ENCODE data around the gene CD22.

CD22 gene

DNA sequence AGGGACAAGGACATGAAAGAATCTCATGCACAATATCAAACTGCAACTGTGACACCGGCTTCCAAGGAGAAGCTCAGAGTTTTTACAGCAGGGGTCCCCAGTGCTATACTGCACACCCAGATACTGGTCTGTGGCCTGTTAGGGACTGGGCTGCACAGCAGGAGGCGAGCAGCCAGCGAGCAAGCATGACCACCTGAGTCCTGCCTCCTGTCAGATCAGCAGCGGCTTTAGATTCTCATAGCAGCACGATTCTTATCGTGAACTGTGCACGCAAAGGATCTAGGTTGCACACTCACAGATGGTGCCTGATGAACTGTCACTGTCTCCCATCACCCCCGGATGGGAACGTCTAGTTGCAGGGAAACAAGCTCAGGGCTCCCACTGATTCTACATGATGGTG, 13.1 kb upstream of the CD22 start:
- no peak for DNase-seq

DNA sequence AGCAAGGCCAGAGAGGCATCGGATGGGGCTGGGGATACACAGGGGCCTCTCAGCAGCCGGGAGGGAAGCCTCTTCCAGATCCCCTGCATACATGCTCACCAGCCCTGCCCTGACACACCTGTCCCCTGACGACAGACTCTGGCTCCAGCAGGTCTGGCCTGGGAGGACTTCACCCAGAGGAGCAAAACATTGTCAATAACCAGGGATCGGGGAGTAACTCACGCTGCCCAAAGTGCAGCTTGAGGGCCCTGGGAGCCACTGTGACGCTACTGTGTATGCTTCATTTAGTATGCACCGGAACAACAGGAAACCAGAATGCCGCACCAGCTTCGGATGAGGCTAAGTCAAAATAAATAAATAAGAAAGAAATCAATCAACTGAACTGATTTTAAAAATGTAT, 12.4 kb upstream of the CD22 start:
- no peak for DNase-seq

DNA sequence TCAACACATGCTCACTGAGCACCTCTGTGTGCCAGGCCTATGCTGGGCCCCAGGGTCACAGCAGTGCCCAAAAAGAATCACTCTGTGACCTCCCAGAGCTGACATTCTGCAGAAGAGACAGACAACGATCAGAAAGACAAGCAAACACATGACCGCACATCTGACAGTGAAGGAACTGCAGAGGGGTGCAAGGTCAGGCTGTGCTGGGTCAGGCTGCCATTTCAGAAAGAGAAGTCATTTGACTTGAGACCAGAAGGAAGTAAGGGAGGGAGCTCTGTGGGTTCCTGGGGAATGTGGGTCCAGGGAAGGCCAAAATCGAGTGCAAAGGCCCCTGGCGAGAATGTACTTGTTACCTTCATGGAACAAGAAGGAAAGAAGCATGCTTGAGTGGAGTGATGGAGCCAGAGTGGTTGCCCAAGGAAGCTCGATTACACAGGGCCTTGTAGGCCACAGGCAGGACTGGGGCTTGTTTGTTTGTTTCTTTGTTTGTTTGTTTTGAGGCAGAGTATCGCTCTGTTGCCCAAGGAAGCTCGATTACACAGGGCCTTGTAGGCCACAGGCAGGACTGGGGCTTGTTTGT, 11.4 kb upstream of the CD22 start:
- DNase-seq, result no peak

DNA sequence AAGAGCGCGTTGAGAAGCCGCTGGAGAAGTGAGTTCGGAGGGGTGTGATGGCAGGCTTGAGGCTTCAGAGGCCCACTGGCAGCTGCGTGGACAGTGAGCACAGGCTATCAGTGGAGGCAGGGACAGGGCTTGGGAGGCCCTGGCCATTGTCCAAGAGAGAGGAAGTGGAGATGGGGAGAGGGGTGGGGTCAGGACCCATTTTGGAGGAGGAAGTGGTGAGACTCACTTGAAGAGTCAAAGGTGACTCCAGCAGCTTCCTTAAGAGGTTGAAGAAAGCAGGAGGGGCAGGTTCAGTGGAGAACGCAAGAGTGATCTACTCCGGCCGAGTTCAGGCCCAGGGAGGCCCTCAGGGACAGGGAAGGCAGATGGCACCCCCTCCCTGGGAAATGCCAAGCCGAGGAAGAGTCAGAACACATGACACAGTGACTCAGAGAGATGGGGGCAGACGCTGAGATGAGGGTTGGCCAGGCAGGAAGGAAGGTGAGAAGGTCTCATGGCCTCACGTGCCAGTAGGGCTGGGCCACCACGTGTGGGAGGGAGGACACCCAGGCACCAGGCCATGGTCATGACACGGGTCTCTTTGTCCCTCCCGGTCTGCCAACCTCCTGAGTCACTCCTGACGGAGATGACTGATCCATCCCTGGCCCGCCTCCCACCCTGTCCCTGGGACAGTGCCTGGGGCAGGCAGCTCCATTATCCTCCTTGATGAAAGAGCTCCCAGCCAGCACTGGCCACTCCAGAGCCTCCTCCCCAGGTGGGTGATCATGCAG, 10.1 kb upstream of the CD22 start:
- no peak for DNase-seq

DNA sequence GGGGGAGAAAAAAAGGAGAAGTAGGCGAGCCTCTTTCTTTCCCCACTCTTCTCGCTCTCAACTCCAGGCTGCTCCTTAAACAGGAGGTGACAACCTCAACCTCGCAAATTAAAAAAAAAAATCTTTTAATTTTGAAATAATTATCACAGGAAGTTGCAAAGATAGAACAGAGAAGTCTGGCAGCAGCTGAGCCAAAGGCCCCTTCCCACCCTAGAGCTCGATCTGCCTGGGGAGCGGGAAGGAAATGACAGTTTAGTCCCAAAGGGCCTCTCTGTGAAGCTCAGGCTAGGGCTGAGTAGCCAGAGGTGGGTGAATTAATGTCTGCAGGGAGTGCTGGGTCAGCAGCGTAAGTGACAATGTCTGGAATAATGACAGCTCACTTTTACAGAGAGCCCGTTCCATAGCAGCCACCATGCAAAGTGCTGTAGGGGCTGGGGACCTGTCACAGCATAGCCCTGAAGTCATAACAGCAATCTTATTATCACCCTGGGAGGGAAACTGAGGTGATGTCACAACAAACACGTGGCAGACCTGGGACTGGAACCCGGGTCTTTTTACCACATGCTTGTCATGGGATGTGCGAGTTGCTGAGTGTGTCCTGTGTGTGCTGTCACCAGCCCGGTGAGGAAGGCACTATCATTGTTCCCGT, 8.8 kb upstream of the CD22 start:
- DNase-seq, result no peak

DNA sequence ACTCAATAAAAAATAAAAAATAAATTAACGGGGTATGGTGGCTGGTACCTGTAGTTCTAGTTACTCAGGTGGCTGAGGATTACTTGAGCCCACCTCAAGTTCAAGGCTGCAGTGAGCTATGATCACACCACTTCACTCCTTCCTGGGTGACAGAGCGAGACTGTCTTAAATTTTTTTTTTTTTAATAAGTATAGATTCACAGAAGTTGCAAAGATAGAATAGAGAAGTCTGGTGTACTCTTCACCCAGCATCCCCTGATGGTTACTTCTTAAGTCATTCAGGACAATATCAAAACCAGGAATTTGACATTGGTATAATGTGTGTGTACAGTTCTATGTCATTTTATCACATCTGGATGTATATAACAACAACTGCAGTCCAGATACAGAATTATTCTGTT, 7.7 kb upstream of the CD22 start:
- no peak for DNase-seq

DNA sequence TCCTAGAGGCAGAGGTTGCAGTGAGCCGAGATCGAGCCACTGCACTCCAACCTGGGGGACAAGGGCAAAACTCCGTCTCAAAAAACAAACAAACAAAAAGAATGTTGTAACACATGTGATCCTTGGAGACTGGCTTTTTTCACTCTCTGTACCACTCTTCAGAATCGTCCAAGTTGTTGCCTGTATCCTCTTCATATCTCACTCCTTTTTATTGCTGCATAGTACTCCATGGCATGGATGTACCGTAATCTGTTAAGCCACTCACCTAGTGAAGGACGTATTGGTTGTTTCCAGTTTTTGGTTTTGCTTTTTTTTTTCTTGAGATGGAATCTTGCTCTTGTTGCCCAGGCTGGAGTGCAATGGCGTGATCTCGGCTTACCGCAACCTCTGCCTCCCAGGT, 7.0 kb upstream of the CD22 start:
- no peak for DNase-seq

DNA sequence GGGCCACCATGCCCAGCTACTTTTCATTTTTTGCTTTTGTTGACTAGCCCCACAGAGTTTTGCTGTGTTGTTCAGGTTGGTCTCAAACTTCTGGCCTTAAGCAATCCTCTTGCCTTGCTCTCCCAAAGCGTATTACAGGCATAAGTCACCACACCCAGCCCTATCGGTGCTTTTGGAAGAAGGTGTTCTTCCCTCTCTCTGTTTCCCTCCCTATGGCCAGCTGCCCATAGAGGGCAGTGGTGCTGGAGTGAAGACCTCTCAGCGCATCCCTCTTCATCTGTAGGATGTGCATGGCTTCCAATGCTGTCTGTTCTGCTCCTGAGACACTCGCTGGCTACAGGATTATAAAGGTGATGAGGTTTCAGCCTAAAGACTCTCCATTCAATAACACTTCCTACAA, 1.3 kb upstream of the CD22 start:
- DNase-seq, result no peak

DNA sequence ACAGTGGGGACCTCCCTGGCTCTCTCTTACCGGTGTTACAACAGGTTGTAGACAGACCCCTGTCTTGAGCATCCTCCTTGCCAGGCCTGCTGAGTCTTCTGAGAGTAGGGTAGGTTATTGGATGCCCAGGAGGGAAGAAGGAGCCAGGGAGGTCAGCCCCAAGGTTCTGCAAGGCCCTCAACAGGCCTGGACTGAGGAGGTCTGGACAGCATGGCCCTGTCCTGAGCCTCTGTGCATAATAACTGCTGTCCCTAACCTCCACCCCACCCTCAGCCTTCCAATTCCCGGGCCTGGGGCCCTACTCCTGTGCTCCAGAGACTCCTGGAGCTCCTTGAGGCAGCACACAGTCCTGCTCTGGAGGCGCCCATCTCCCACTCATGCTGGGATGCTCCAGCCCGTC, 336 bp downstream of the CD22 start:
- DNase-seq, result no peak

DNA sequence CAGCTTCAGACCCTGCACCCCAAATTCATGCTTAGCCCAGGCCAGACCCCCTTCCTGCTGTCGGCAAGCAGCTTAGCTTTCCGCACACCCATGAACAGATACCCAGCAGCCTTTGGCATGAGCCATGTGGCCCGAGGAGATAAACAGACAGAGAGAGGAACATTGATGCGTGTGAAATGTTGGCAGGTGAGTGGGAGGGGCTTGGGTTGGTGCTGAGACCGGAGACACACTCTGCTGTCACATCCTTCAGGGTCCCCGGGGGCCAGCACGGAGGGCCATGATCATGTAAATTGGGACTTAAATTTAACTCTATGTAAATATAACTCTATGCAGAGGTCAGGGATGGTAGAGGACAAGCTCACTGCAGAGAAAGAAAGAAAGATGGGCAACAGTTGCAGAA, 1.5 kb downstream of the CD22 start:
- no peak for DNase-seq

DNA sequence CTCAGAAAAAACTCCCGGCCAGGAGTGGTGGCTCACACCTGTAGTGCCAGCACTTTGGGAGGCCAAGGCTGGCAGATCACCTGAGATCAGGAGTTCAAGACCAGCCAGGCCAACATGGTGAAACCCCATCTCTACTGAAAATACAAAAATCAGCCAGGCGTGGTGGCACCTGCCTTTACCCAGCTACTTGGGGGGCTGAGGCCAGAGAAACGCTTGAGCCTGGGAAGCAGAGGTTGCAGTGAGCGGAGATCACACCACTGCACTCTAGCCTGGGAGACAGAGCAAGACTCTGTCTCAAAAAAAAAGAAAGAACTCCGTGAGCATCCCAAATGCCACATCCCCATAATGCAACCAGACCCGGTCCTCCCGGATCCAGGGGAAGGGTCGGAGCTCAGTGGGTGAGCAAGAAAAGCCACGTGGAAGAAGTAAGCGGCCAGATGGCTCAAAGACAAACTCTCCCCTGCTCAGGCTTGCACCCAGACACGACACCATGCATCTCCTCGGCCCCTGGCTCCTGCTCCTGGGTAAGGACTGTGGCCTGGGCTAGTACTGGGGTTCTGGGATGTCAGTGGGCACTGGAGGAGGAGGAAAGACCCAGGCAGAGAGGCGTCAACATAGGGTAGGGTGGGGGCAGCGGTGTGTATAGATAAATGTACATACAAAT, 2.7 kb downstream of the CD22 start:
- no peak for DNase-seq

DNA sequence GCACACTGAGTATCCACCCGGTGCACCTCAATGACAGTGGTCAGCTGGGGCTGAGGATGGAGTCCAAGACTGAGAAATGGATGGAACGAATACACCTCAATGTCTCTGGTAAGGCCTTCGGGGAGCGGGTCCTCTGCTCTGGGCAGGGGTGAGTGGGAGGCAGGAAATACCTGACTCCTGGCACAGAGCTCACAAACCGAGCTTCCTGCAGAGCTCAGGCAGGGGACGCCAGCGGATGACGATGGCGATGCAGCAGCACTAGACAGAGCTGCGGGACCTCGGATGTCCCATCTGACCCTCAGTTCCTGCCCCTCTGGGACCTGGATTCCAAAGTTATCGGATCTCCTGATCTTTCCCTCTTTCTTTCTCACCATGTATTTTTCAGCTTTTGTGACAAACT, 3.8 kb downstream of the CD22 start:
- DNase-seq, result no peak

DNA sequence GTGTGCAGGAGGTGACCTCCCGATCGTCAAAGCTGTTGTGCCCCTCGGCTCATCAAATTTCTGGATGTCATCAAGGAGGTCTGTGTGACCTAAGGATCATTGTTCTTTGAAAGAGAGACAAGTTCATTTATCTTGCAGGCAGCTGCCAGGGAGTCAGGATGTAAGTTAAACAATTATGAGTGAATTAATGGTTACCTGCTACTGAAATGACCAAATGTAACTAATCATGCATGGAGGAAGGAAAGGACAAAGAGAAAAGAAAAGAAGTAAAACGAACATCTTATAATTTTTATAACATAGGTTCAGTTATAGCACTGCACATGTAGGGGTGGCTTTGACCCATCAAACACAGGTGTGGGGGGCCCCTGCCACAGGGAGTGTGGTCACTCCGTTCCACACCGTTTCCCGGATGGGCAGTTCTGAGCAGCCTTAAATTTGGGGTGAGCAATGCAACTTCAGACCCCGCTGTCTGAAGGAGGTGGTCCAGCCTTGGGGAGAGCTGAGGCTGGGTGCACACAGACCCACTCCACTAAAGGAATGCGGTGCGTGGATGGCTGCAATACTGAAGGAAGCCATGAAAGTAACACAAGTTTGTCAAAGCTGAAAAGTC, 5.3 kb downstream of the CD22 start:
- no peak for DNase-seq

DNA sequence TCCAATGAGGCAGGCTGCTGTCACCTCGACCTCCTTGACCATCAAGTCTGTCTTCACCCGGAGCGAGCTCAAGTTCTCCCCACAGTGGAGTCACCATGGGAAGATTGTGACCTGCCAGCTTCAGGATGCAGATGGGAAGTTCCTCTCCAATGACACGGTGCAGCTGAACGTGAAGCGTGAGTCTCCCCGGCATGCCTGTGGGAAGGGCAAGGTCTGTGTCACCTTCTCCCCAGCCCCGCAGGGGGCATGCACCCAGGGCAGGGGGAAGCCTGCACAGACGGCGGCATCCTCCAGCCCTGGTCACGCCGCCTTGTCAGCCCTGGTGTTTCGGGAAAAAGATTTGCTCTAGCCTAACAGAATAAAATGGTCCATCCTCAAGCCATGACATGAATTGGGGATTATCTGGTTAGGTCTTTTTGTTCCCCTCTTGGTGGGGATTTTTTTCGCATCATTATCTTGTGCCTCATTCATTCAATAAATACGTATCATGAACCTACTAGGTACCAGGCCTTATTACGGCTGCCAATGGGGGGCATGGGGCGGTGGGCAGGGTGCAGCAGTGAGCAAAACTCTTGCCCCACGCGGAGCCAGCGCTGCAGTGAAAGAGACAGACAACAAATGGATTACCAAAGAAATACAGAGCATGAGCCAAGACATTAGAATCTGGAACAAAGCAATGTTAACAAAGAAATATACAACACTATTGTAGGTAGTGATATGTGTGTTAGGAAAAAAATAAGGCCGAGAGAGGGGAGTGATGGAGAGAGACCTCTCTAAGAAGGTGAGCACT, 7.4 kb downstream of the CD22 start:
- no peak for DNase-seq

DNA sequence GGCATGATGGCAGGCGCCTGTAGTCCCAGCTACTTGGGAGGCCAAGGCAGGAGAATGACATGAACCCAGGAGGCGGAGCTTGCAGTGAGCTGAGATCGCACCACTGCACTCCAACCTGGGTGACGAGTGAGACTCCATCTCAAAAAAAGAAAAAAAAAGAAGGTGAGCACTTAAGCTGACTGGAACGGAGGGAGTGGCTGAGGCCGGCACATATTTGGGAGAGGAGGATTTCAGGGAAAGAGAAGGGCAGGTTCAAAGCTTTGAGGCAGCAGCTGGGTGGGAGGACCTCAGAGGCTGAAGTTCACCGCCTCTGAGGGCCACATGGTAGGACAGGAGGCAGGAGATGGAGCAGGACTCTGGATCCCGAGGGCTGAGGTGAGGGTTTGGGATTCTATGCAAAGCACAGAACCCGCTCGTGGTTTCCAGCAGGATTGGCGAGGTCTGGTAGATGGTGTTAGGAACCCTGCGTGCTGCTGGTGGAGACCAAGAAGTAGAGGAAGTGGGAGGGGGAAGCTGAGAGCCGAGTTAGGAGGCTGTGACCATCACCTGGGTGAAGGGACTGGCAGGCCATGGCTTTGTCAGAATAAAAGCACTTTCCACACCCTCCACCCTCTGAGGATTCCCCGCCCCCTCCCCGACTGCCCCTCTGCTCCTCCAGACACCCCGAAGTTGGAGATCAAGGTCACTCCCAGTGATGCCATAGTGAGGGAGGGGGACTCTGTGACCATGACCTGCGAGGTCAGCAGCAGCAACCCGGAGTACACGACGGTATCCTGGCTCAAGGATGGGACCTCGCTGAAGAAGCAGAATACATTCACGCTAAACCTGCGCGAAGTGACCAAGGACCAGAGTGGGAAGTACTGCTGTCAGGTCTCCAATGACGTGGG, 8.4 kb downstream of the CD22 start:
- no peak for DNase-seq

DNA sequence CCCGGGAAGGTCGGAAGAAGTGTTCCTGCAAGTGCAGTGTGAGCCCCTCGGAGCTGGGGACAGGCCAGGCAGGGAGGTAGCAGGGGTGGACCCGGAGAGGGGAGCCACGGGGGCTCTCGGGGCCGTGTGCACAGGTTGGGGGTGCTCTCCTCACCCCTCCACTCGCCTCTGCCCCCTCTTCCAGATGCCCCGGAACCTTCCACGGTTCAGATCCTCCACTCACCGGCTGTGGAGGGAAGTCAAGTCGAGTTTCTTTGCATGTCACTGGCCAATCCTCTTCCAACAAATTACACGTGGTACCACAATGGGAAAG, 9.0 kb downstream of the CD22 start:
- no peak for DNase-seq

DNA sequence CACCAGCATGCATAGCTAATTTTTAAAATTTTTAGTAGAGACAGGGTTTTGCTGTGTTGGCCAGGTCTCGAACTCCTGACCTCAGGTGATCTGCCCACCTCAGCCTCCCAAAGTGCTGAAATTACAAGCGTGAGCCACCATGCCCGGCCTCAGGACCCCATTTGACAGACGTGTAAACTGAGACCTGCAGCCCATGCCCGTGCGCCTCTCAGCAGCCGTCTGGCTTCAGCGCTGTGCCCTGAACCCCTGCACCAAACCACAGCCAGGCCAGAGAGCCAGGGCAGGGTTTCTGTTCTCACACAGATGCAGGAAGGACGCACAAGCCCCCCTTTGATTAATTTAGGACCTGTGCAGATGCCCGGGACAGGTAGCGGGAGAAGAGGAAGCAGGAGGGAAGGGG, 11.4 kb downstream of the CD22 start:
- no peak for DNase-seq

DNA sequence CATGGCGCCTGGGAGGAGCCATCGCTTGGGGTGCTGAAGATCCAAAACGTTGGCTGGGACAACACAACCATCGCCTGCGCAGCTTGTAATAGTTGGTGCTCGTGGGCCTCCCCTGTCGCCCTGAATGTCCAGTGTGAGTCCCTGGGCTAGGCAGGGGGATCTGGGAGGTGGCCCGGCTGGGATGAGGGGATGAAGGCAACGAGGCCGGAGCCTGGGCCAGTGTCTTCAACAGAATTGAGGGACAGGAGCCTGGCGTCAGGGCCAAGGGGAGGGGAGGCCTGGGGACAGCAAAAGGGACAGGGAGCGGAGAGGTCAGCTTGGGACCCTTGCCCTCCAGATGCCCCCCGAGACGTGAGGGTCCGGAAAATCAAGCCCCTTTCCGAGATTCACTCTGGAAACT, 12.0 kb downstream of the CD22 start:
- no peak for DNase-seq

DNA sequence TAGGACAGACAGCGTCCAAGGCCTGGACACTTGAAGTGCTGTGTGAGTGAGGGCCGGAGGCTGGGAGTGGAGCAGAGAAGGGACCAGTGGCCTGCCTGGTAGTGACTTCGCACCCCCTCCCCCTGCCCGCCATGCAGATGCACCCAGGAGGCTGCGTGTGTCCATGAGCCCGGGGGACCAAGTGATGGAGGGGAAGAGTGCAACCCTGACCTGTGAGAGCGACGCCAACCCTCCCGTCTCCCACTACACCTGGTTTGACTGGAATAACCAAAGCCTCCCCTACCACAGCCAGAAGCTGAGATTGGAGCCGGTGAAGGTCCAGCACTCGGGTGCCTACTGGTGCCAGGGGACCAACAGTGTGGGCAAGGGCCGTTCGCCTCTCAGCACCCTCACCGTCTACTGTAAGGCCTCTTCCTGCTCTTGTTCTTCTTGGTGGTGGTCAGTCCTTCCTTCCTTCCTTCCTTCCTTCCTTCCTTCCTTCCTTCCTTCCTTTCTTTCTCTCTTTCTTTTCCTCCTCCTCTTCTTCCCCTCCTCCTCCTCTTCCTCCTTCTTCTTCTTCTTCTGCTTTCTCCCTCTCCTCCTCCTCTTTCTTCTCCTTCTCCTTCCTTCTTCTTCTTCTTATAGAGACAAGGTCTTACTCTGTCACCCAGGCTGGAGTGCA, 12.7 kb downstream of the CD22 start:
- no peak for DNase-seq

DNA sequence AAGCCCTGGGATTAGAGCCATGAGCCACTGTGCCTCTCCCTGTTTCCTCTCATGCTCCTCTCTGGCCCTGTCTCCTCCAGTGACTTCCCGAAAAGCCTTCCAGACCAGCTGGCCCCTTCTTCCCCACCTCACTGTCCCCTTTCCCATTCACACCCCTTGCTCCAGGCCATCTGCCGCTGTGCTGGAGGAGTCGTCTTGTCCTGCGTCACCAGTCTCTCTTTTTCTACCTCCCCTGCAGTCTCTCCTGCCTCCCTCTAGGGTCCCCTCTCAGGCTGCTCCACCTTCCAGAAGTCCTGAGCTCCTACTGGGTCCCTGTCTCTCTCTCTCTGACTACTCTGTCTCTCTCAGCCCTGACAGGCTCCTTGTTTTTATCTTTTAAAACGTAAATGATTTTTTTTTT, 13.4 kb downstream of the CD22 start:
- DNase-seq, result no peak

DNA sequence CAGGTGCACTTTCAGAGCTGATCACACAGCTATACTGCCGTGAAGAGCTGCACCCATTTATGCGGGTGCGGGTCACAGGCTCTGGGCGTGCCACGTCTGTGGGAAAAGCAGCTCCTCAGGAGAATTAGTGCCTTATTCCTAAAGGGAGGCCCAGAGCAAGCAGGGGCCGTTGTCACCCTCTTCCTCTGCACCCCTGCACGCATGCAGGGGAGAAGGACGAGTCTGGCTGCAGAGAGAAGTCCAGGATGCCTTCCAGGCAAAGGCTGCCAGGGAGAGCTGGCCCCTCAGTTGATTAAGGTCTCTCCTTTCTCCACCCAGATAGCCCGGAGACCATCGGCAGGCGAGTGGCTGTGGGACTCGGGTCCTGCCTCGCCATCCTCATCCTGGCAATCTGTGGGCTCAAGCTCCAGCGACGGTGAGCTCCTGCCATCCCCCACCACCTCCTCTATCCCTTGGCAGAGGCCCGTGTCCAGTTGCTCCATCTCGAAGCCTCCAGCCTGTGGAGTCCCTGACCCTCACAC, 15.6 kb downstream of the CD22 start:
- DNase-seq, result peak; percentile 27

All from activated CD4-positive, CD25-positive, alpha-beta regulatory T cell treated with anti-CD3 and anti-CD28 coated beads, Interleukin-2, amount 50 U/mL, for 72 hours (primary cell).